Bone marrow (tissue), 2 donors: ENCODE data around the gene UGT1A5.

Source experiments
- DNase-seq, 2 donors: peaks; one replicate each; lab custom pipeline; 2025; lab: John Stamatoyannopoulos, UW

Gene UGT1A5

DNA sequence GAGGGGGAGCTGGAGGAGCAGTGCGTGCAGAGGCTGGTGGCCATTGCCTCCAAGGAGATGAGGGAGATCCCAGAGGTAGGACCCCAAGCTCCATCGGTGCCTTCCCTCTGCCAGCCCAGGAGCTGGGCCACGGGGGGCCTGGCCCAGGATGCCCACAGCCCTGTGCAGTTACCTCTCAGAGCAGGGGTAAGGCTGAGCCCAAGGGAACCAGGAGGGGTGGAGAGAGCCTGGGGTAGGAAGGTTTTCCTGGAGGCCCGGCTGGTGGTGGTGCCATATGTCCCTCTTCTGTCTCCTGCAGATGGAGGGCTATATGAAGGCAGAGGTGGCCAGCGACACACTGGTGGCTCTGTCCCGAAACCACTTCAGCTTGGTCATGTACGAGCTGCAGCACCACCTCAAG, 76.8 kb downstream of the UGT1A5 start:
- no peak for DNase-seq

DNA sequence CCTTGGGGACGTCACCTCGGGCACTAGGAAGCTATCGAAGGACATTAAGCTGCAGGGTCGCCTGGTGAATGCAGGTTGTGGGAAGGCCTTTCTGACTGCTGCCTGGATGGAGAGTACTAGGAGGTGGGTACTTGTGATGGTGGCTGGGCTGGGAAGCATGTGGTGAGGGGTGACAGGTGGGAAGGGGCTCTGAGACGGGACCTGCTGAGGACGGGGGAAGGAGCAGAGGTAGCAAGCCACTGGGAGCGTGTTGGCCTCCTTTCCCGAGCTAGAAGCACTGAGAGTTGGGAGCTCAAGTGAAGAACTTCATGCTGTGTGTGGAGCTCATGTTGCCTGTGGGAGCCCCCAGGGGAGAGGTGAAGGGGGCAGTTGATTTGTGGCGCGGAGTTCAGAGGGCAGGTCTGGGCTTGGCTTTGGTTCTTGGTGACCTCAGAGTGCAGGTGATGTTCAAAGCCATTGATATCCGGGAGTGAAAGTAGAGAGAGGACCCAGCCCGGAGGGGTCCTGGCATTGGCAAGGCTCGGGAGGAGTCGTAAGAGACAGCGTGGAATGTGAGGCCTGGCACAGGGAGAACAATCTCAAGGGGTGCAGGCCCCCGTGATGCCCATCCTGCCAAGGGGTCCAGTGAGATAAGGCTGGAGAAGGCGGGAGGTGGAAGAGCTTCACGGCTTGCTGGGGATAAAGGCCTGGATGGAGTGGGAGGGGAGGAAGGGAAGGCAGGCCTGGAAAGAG, 78.6 kb downstream of the UGT1A5 start:
- DNase-seq: no peak

DNA sequence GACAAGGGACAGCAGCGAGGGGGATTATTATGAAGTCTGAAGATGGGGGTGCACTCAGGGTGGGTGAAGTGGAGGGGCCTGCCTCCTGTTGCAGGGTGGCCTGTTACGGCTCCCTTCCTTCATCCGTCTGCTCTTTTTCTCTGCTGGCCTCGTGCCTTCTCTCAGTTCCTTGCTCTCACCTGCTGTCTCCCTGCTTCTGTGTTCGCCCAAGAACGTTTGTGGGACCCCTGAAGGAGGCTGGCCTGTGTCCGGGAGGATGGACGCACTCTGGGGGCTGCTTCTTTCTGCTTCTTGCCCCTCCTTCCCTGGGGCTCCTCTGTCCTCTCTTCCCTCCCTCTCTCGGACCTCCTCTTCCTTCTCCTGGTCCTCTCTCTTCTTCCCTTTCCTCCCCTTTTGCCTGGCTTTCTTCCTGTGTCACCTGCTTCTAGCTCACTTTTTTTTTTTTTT, 79.2 kb downstream of the UGT1A5 start:
- DNase-seq: no peak

DNA sequence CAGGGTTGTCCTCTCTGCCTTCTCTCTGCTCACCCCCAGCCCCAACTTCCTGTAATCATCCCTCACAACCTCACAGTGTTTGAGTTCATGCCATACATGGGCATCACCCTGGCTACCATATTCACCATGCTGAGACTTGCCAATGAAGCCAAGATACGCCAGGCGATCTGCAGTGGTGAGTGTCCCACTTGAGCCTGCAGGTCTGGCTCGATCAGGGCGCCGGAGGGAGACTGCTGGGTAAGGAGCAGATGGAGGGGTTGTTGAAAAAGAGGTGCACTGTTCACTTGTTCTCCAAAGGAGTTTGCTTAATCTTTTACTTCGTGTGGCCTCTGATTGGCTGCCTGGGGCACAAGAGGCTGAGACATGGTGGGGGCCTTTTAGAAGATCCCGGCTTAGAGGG, 80.0 kb downstream of the UGT1A5 start:
- DNase-seq: no peak

DNA sequence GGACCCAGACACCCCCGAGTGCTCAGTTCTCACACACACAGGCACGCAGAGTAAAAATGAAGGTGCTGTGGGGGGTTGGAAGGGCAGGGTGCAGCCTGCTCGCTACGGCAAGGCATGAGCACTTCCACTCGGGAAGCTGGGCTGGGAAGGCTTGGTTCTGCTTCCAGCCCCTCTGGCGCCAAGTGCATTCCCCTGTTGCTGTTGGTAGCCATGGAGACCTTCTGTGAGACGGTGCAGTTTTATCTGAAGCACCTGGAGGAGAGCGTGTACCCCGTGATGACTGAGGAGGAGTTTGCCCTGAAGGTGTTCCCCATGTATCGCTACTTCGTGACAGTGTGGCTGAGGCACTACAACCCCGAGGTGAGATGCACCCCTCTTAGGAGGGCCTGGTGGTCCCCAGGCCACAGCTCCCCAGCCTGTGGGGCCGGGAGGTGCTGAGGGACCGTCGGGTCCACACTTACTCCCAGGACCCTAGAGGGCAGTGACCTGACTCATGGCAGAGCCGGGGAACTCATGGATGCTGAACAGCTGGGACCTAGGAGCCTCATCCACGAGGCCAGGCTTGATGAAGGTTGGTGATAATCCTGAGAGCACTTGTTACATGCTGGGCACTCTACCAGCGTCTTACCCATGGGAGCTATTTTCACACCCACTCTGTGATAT, 80.9 kb downstream of the UGT1A5 start:
- DNase-seq: no peak

DNA sequence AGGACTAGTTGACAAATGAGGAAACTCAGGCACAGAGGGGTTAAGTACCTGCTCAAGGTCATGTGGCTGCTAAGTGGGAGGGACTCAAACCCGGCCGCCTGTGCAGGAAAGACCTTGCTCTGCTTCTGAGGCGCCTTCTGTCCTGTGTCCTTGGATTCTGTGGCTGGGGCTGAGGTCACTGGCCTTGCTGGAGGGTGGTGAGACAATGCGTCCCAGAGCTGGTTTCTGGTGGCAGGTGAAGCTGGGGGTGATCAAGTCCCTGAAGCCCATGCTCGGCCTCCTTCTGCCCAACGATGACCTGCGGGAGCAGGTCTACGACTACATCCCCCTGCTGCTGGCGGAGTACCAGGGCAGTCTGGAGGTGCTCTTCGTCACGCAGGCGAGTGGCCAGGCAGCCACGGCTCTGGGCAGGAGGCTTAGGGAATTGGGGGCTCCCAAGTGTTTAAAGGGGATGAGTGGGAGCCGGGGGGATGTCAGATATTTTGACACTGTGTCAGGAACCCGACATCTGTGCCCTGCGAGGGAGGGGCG, 81.5 kb downstream of the UGT1A5 start:
- no peak for DNase-seq

DNA sequence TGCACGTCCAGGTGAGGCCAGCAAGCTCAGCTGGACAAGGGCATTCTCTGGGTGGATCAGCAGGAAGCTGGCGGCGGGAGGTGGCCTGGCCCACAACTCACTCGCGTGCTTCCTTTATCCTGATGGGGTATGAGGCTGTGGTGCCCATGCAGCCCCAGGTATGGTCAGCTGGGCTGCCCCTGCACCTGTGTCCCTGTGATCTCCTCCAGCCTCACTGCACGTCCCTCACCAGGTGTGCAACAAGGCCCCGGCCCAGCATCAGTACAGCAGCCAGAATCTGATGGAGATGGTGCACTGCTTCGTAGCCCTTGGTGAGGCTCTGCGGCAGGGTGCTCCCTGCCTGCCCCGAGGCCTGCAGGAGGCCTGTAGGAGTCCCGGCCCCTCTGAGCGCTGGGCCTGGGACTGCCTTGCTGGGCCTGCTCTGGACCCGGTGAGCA, 83.0 kb downstream of the UGT1A5 start:
- DNase-seq: no peak

DNA sequence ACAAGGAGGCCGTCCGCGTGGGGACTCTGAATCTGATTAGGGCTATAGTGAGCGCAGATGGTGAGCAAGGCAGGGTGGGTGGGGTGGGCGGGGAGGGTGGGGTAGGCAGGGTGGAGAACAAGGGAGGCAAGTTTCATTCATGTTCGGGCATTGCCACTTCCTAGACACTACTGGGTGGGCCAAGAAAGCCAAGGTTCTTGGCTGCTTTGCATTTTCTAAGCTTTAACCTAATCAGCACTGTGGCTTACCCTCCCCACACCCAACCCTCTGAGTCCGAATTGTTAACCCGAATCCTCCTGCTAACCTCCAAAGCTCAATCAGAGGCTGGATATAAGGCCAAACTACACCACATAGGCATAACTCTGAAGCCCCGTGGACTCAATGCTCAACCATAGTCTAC, 83.5 kb downstream of the UGT1A5 start:
- DNase-seq: no peak

DNA sequence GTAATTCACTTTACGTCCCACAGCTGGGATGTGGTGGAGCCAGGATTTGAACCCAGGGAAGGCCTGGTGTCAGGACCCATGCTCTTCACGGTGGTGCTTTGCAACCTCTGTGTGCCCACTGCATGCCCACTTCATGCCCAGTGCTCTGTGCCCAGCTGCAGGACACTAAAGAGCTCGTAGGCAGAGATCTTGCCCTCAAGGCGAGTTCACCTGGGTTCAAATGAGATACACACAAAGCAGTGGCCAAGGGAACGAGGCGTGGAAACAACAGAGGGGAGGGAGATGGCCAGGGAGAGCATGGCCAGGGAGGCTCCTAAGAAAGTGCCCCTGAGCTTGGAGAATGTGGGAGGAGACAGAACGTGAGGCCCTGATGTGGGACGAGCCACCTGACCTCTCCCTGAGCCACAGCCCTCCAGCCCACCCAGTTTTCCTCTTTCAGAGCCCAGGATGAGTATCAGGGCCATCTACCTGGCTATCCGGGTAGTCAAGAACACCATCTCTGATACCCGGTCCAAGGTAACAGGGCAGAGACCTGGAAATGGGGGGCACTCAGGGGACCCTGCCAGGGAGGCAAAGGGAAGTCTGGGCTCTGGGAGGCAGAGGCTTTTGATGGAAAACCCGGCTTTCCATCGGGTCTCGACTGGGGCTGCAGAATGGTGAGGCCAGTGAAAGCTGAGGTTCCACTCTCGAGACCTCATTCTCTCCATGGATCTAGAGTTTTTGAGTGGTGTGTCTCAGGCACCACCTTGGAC, 85.8 kb downstream of the UGT1A5 start:
- DNase-seq: no peak

DNA sequence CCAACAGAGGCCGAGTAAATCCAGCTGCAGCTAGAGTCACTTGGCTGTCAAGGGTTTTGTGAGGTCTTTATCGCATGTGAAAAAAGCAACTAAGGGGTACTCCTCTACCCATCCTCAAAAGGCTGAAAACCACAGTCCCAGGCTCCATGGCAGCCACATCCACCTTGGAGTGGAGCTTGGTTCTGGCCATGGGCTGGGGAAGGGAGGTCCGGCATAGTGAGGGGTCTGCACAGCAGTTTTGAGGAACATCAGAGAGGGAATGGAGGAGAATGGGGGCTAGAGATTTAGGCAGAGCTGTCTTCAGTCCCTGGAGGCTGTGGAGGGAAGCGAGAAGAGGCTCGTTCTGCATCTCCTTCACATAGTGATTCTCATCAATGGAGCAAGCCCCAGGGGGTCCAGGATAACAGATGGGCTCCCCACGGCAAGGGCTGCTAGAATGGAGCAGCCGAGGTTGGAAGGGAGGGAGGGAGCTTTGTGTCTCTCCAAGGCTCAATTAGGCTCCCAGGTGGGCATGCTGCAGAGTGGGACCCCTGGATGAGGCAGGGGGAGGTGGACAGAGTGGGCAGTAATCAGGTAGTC, 86.5 kb downstream of the UGT1A5 start:
- DNase-seq: no peak

DNA sequence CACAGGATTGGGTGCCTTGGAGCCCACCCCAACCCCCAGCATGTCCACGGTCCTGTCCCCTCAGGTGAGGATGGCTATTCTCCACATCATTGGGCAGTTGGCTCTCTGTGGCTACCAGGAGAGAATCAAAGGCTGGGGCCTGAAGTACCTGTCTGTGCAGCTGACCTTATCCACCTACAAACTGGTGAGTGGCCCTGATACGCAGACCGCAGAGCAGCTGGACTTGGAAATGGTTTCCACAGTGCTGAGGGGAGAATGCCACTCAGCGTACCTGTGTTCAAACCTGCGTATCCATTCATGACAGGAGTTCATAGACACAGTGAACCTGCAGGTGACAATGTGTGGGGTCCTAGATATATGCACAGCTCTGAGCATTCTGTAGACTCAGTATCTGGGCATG, 87.0 kb downstream of the UGT1A5 start:
- DNase-seq: no peak

DNA sequence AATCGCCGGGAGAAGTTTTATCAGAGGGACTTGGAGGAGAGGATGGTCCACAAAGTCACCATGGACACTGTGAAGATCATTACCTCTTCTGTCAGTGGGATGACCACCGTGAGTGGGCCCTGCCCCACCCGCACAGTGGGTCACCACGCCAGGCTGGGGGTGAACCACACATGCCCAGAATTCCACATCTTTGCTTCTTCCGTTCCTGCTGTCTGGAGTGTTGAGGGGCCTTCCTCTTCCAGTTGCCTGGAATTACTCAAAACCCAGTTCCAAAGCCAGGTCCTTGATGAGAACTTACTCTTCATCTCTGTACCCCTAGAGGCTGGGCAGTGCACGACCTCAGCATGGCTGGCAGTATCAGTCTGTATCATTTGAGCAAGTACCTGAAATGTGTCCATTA, 87.5 kb downstream of the UGT1A5 start:
- no peak for DNase-seq

DNA sequence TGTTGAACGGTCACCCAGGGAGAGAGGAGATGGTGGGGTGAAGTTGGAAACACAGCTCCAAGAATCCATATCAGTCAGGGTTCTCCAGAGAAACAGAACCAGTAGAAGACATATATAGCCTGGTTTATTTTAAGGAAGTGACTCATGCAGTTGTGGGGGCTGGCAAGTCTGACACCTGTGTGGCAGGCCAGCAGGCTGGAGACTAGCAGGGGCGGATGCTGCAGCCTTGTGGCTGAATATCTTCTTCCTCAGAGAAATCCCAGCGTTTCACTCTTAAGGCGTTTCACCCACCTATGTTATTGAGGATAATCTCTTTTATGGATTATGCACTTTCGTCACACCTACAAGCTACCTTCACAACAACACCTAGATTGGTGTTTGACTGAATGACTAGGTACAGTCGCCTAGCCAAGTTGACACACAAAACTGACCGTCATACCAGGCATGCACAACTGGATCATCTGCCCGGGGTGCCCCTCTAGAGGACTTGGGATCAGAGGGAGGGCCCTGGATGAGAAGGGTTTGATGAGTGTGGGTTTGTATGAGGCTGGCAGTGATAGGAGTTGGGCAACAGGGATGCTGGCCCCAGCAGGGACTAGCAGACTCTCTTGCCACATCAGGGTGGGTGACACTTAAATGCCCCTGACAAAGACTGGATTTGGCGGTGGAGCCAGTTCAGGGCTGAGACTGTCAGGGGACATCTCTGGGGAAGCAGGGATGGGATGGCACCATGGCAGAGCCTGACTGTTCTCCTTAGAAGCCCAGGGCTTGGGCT, 88.8 kb downstream of the UGT1A5 start:
- DNase-seq: no peak

DNA sequence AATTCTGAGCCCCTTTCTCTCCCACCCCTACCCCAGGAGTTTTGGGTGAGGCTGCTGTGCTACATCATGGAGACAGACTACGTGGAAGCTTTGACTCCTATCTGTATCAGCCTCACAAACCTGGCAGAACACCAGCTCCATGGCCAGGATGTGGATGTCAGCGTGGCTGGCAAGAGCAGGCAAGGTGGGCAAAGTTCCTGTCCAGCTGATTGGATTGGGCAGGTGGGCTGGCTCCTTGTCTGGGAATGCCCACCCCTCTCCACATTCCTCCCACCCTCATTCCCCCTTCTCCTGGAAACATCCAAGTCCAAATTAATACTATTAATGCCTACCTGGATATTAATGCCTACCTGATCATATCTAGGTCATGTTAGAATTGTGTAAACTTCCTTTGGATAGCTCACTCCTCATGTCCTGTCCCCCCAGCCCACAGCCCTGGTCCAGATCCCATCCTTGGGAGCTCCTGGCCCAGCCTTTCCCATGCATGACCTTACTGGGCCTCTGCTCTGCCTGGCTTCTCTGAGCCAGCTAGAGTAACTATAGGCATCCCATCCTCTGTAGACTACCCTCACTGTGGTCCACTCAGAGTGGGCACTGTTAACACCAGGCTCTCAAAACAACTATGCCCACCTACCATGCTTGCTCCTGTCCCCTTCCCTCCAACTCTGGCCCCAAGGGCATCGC, 89.6 kb downstream of the UGT1A5 start:
- no peak for DNase-seq

DNA sequence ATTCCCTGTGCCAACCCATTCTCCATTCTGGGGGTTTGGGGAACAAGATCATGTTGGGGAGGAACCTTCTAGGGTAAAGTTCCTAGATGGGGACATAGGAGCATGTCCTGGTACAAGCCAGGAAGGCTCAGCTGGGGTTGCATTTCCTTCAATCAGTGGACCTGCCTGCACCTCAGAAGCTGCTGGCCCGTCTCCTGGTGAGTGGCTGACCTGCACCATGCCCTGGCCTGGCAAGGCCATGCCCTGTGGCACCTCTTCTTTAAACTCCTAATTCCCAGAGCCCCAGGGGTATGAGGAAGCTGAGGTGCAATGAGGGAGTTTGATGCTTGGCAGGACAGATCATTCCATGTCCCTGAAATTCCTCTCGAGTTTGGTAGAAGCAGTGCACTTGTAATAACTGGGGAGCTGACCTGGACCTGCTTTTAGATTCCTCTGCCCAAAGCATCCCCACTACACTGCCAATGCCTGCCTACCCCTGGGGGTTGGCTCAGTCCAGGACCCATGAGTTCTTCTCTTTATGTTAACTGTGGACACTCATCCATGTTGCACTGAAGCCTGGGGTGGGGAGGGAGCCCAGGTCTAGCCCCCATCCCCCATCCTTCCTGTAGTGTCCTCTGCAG, 90.7 kb downstream of the UGT1A5 start:
- DNase-seq: no peak

DNA sequence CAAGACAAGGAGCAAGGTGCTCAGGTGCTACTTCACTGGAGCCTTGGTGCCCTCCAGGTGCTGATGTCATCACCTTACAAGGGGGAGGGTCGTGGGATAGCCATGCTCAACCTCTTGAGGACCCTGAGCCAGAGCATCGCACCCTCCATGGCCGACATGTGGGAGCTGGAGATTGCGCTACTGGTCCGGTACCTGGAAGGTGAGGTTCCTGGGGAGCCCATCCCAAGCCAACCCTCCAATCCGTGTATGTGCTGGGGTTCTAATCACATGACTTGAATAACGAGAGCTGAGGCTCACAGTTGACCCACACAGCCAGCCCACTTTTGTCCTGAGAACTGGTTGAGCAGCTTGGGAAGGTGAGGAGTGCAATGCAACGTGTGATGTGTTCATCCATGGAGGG, 91.3 kb downstream of the UGT1A5 start:
- no peak for DNase-seq

DNA sequence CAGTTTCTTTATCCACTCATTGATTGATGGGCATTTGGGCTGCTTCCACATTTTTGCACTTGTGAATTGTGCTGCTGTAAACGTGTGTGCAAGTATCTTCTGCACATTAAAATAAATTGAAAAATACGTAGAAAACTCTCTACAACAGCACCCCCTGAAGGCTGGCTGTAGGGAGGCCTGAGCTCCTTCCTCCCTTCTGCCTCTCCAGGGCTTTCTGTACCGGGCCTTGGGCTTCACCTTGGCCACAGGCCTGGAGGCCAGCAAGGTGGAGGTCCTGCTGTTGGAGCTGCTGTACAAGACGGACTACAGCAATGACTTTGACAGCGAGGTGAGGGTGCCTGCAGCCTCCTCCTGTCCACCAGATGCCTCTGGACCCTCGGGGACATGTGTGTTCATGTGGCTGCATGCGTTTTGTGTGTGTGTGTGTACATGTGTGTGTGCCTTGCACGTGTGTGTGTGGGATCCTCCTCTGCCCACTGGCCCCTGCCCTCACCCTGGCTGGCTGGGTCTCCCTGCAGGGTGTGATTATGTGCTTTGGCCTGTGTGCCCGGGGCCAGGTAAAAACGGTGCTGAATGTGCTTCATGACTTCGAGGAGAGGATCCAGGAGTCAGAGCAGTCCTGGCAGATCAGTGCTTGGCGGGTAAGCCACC, 94.6 kb downstream of the UGT1A5 start:
- DNase-seq: no peak

DNA sequence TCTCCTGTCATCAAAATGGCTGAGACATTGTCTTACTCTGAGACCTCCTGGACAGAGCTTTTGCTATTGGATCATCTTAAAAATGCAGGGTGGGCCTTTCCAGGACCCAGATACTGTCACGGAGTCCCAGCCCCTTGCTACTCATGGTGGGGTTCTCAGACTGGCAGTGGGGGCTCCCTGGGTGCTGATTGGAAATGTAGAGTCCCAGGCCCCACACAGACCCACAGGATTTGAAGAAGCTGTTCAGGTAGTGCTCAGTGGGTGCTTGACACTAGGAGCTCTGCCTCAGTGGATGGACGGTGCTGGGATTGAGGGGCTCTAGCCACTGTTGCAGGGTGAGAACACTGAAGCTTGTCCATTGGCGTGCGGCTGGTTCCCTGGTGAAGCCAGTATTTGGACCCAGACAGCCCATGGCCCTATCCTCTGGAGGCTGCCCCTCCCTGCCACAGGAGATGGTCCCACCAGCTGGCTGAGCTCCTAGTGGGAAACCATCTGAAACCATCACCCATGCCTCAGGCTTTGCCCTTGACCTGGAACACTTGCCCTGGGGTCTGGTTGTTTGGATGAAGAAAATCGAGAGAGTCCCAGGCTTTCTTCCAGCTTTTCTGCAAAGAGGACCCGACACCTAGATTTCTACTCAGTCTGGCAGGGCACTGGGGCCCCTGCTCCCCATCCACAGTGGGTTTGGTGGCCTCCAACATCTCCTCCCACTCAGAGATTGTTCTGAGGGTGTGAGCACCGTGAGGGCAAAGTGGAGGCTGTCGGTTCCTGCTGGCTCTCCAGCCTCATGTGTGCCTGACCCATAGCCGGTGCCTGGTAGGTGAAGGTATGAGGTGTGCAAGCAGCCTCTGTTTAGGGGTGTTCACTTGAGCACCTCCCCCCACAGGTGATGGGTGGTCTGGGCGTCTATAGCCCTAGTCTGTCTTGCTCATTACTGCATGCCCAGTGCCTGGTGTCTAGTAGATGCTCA, 95.5 kb downstream of the UGT1A5 start:
- no peak for DNase-seq

DNA sequence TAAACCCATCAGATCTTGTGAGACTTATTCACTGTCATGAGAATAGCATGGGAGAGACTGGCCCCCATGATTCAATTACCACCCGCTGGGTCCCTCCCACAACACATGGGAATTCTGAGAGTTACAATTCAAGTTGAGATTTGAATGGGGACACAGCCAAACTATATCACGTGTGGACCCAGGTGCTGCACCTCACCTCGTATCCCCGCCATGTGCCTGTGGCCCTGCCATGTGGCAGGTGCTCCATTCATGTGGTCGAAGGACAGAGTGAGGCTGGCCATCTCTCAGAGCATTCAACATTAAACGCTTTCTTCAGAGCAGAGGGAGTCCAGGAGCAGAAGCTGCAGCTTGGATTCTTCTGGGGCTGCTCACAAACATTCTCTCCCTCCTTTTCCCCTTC, 97.7 kb downstream of the UGT1A5 start:
- DNase-seq: no peak
